ENCODE results near the gene PKD1. TPM values are rescaled to one million over a fixed set of nuclear protein-coding genes. Genes with fewer than 3 reads are reported as not detected.

The PKD1 gene
- total RNA-seq, 2 donors from 2014 or later: 205 to 349 TPM

GRCh38 chr16:2087748-2088631, 47.7 kb downstream of the PKD1 start:
- Histone ChIP-seq H3K27me3 (replicated peaks; ENCODE audit: insufficient read depth) (no peaks in the 10 kb centered on the region), H3K4me1 (replicated peaks) (peaks cover 32% of the 10 kb centered on the region), H3K9me3 (no peaks in the 10 kb centered on the region), H3K36me3 (peaks cover 0 to 24% of the 10 kb centered on the region in 2 donors), H3K27ac (peak overlapping the region in 1 of 2 donors; percentile 92), H3K4me3 (no peak overlapping the region)
- TF ChIP-seq CTCF (IDR thresholded peaks at IDR 0.05): no peak
- TF ChIP-seq POLR2A (IDR thresholded peaks at IDR 0.05): no peak
- TF ChIP-seq POLR2AphosphoS5 (IDR thresholded peaks at IDR 0.05): no peak
- intact Hi-C loops (cut with DNase I): no loop called here
- no peak for DNase-seq (ENCODE audit: low spot score)
- 81% methylated on average over 40 of the region's 41 CpGs for WGBS

GRCh38 chr16:2086812-2087747, 48.6 kb downstream of the PKD1 start:
- Histone ChIP-seq H3K4me3 (no peak overlapping the region), H3K9me3 (no peaks in the 10 kb centered on the region), H3K27me3 (replicated peaks; ENCODE audit: insufficient read depth) (no peaks in the 10 kb centered on the region), H3K36me3 (peaks cover 0 to 21% of the 10 kb centered on the region in 2 donors), H3K4me1 (replicated peaks) (peaks cover 35% of the 10 kb centered on the region), H3K27ac (peak overlapping the region; percentile 88 to 92)
- 88% methylated on average over 29 of the region's 30 CpGs for WGBS
- no peak for TF ChIP-seq POLR2A (IDR thresholded peaks at IDR 0.05)
- TF ChIP-seq CTCF (IDR thresholded peaks at IDR 0.05): no peak
- TF ChIP-seq POLR2AphosphoS5 (IDR thresholded peaks at IDR 0.05): no peak
- no peak for DNase-seq (ENCODE audit: low spot score)
- intact Hi-C loops (cut with DNase I): no loop called here

GRCh38 chr16:2086106-2086742, 49.5 kb downstream of the PKD1 start:
- intact Hi-C loops (cut with DNase I): no loop called here
- H3K27ac ChIP-seq: peak overlapping the region; percentile 88 to 92
- peak; percentile 84 for DNase-seq (ENCODE audit: low spot score)
- TF ChIP-seq POLR2AphosphoS5 (IDR thresholded peaks at IDR 0.05) (peak; percentile 91), POLR2A (IDR thresholded peaks at IDR 0.05) (no peak)
- H3K4me3 ChIP-seq: no peak overlapping the region
- H3K27me3 ChIP-seq (replicated peaks; ENCODE audit: insufficient read depth): no peaks in the 10 kb centered on the region
- H3K9me3 ChIP-seq: no peaks in the 10 kb centered on the region
- peaks cover 36% of the 10 kb centered on the region for H3K4me1 ChIP-seq (replicated peaks)
- 78% methylated on average over 24 of the region's 27 CpGs for WGBS
- H3K36me3 ChIP-seq: peaks cover 0 to 18% of the 10 kb centered on the region in 2 donors

GRCh38 chr16:2085669-2086068, 50.0 kb downstream of the PKD1 start:
- DNase-seq (ENCODE audit: low spot score): no peak
- Histone ChIP-seq H3K27me3 (replicated peaks; ENCODE audit: insufficient read depth) (no peaks in the 10 kb centered on the region), H3K4me3 (no peak overlapping the region), H3K9me3 (no peaks in the 10 kb centered on the region), H3K4me1 (replicated peaks) (peaks cover 35% of the 10 kb centered on the region), H3K36me3 (peaks cover 0 to 14% of the 10 kb centered on the region in 2 donors), H3K27ac (peak overlapping the region; percentile 88 to 92)
- 69% methylated on average over 11 of the region's 14 CpGs for WGBS
- intact Hi-C loops (cut with DNase I): no loop called here
- TF ChIP-seq CTCF (IDR thresholded peaks at IDR 0.05) (no peak), POLR2AphosphoS5 (IDR thresholded peaks at IDR 0.05) (no peak), POLR2A (IDR thresholded peaks at IDR 0.05) (no peak)
